ENCODE data around the gene FAM161A. TPM values are rescaled to one million over a fixed set of nuclear protein-coding genes. Genes with fewer than 3 reads are reported as not detected.

The FAM161A gene
- total RNA-seq, 4 donors from 2014 or later = 2.8 to 8.0 (median 5.7) TPM

- Histone ChIP-seq H3K27ac (no peak overlapping the region), H3K4me3 (no peak overlapping the region), H3K4me1 (peaks cover 0 to 4% (median 0%) of the 10 kb centered on the region in 4 donors), H3K36me3 (no peaks in the 10 kb centered on the region), H3K27me3 (no peaks in the 10 kb centered on the region), H3K9me3 (no peaks in the 10 kb centered on the region)
- TF ChIP-seq EP300 (IDR thresholded peaks at IDR 0.05) (no peak), CTCF (IDR thresholded peaks at IDR 0.05) (no peak), POLR2A (IDR thresholded peaks at IDR 0.05) (no peak)
- WGBS, 2 donors = 91% methylated on average over 4 of the region's 4 CpGs
- DNase-seq (ENCODE audit: low spot score in 2 of 2) = no peak
Observed at GRCh38 chr2:61792355-61792890, 61.4 kb downstream of the FAM161A start.

GRCh38 chr2:61789807-61790602 is 63.9 kb downstream of the FAM161A start:
- Histone ChIP-seq H3K36me3 (no peaks in the 10 kb centered on the region), H3K4me1 (peaks cover 0 to 4% (median 0%) of the 10 kb centered on the region in 4 donors), H3K27me3 (no peaks in the 10 kb centered on the region), H3K9me3 (peaks cover 0 to 6% (median 0%) of the 10 kb centered on the region in 4 donors), H3K4me3 (no peak overlapping the region), H3K27ac (no peak overlapping the region)
- 76 to 79% methylated on average over 8 of the region's 8 CpGs for WGBS, 2 donors
- no peak for TF ChIP-seq EP300 (IDR thresholded peaks at IDR 0.05)
- no peak for TF ChIP-seq CTCF (IDR thresholded peaks at IDR 0.05)
- no peak for TF ChIP-seq POLR2A (IDR thresholded peaks at IDR 0.05)
- no peak for DNase-seq (ENCODE audit: low spot score in 2 of 2)

- no peak for DNase-seq (ENCODE audit: low spot score in 2 of 2)
- WGBS, 2 donors = 82 to 84% methylated on average over 4 of the region's 4 CpGs
- Histone ChIP-seq H3K36me3 (no peaks in the 10 kb centered on the region), H3K27ac (no peak overlapping the region), H3K27me3 (no peaks in the 10 kb centered on the region), H3K4me3 (no peak overlapping the region), H3K9me3 (peaks cover 0 to 6% (median 0%) of the 10 kb centered on the region in 4 donors), H3K4me1 (no peaks in the 10 kb centered on the region)
- TF ChIP-seq EP300 (IDR thresholded peaks at IDR 0.05) (no peak), CTCF (IDR thresholded peaks at IDR 0.05) (no peak), POLR2A (IDR thresholded peaks at IDR 0.05) (no peak)
Observed at GRCh38 chr2:61787941-61788563, 65.8 kb downstream of the FAM161A start.

DNA sequence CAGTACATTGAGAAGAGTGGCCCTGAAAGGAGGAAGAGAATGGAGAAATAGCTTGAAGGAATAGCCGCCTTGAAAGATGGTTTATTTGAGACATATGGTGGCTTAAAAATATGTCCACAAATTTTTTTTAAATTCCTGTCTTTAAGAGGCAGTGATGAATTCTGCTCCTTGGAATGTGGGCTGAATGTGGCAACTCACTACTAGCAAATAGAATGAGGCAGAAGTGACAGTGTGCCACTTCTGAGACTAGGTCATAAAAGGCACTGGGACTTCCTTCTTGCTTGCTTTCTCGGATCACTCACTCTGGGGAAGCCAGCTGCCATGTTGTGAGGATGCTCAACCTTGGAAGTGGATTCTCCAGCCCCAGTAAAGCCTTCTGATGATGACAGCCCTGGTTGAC is 67.0 kb downstream of the FAM161A start:
- Histone ChIP-seq H3K9me3 (peaks cover 0 to 6% (median 0%) of the 10 kb centered on the region in 4 donors), H3K36me3 (no peaks in the 10 kb centered on the region), H3K27me3 (no peaks in the 10 kb centered on the region), H3K4me1 (no peaks in the 10 kb centered on the region), H3K27ac (no peak overlapping the region), H3K4me3 (no peak overlapping the region)
- no peak for DNase-seq (ENCODE audit: low spot score in 2 of 2)
- WGBS, 2 donors = 87 to 91% methylated on average over 2 of the region's 2 CpGs
- no peak for TF ChIP-seq POLR2A (IDR thresholded peaks at IDR 0.05)
- TF ChIP-seq CTCF (IDR thresholded peaks at IDR 0.05) = no peak
- no peak for TF ChIP-seq EP300 (IDR thresholded peaks at IDR 0.05)

DNA sequence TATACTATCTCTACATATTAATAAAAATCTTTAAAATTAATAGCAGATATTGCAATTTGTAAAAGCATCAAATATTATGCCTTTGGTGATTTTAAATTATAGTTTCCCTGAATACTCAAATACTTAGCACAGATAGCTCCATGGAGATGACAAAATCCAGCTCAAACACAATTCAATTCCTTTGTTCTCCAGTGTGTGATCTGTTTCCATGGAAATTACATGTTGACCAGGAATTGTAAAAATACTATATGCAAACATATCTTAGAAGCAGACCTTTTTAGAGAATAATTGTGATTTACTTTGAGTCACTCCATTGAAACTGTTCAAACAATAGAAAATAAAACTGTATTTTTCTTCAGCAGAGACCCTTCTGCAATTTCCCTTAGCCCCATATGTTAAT is 68.3 kb downstream of the FAM161A start:
- H3K9me3 ChIP-seq = peaks cover 0 to 14% (median 3%) of the 10 kb centered on the region in 4 donors
- no peak overlapping the region for H3K27ac ChIP-seq
- no peaks in the 10 kb centered on the region for H3K4me1 ChIP-seq
- no peaks in the 10 kb centered on the region for H3K27me3 ChIP-seq
- TF ChIP-seq POLR2A (IDR thresholded peaks at IDR 0.05) = no peak
- no peak for TF ChIP-seq CTCF (IDR thresholded peaks at IDR 0.05)
- no peak for TF ChIP-seq EP300 (IDR thresholded peaks at IDR 0.05)
- H3K4me3 ChIP-seq = no peak overlapping the region
- no peak for DNase-seq (ENCODE audit: low spot score in 2 of 2)
- no peaks in the 10 kb centered on the region for H3K36me3 ChIP-seq
